Stimulated activated CD8-positive, alpha-beta memory T cell treated with anti-CD3 and anti-CD28 coated beads, Interleukin-4, amount 100 ng/mL, for 4 hours (primary cell): ENCODE data around the gene SDK2.

Experiments used
- DNase-seq, 2 donors: peaks; one replicate each; pipeline ENCODE4 v3.0.0-alpha.2; 2020; ENCODE audit warnings: low read depth in 2 of 2, low spot score in 1 of 2

The SDK2 gene

DNA sequence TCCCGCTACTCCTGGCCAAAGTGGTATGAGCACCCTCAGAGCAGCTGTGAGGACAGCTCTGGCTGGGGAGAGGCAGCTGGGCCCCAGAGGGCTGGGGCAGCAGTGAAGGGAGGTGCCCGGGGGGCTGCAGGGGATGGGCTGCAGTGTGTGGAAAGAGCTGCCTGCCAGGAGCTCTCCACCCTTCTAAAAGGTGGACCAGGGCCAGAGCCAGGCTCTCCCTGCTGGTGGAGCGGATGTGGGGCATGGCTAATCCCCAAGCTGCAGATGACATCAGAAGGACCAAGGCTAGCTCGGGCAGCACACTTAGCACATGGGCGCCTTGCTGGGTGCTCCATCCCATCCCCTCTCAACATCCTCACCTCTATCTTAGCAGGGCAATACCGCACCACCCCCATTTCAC is 103.1 kb downstream of the SDK2 start:
- no peak for DNase-seq

DNA sequence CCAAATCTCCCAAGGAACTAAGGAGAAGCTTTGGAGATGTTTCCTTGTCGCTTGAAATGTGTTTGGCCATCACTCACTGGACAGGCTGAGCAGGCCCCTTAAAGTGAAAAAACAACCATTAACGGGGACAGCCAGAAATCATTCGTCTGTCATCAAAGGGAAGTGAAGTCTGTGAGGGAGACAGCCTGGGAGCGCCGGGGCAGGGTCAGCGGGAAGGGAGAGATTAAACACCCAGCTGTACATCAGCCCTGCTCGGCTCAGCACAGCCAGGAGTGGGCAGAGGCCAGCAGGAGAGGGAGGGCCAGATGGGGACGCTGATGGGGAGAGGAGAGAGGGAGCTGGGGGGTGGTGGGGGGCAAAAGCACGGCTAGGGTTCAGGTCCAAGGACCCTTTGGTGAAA is 105.1 kb downstream of the SDK2 start:
- DNase-seq = no peak

DNA sequence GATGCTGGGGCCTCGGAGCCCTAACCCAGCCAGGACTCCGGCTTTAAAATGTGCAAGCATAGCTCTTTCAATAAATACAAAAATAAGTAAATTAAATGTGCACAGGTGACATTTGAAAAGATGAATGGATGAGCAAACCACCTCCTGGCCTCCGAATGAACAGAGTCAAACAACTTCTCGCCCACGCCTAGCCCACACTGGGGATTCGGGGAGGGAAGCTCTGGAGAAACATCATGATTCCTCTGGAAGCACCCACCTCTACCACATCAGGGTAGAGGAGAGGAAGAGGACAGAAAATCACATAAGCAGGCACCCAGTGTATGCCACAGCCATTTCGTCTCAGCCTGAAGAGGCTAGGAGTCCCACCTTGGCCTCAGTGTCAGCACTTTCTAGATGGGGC is 105.8 kb downstream of the SDK2 start:
- DNase-seq = no peak

DNA sequence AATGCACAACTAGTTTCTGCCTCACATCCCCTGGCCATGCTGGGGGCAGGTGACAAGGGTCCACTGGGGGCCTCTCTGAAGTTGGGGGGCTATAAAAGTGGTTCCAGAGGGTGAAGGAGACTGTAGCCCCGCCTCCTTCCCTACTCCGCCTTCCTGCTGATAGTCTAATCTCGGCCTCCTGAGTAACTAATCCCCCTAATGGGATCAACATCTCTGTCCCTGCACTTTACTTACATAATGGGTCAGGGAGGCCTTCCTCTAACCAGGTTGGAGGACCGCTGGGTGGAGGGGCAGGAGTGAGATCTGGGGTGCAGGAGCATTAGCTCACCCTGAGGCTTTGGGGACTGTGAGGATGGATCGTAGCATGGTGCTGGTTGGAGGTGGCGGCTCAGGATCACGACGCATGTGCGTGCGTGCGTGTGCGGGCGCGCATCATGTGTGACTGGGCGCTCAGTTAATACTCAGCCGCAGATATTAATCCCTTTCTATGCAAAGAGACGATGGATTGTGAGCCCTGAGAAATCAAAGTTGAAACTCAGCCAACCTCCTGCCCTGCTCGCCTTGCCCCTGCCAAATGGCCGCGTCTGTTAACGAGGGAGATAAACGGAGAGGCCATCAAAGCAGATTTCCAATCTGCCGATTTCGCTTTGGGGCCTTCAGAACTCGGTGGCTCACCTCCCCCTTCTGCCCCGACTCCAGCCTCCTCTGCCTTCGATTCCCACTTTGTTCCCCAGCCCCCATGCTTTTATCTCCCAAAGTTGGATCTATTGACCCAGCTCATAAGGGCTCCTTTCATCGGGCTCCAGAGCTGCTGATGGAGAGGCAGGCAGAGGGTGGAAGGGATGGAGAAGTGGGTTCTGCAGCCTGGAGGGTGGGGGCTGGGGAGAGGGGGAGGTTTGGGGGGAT is 107.3 kb downstream of the SDK2 start:
- DNase-seq = no peak

DNA sequence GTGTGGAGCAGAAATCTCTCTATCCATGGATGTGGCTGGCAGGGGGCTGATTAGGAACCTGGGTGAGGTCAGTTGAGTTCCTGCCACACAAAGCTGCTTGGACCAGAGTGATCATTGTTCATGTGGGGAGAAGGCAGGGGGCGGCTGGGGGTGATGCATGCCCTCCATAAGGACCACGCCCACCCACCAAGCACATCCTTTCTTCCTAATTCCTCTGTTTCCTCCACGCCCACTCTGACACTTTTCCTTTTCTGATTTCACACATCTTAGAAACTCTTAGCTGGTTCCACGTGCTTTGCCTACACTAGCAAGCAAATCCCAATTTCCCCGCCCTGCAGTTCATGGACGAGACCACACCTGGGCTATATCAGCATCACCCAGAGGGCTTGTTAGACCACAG is 108.5 kb downstream of the SDK2 start:
- no peak for DNase-seq

DNA sequence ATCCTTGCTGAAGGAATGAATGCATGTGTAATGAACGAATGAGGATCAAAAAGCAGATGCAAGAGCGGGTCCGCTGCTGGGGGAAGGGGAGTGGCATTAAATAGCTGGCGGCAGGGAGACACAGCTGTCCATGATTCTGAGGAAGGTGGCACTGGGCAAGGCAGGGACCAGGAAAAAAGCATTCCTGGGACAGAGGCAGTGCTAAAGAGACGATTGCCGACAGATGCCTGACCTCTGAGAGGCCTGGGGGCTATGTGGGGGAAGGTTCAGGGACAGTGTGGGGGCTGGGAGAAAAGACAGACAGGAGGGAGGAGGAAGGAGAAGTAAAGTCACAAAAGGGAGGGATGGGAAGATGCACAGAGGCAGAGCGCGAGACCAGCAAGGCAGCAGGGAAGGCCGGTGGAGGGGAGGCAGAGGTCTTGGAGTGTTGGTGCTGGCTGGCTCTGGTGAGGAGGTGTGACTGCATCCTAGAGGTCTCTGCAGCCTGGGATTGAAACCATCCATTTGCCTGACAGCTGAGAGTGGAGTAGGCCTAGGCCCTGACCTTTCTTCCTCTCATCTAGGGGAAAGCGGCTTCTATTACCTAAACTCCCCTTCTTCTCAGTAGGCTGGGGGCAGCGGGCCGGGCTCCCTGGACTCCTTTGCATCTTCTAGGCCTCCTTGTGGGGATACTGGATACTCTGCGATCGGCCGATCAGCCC is 109.9 kb downstream of the SDK2 start:
- DNase-seq = no peak

DNA sequence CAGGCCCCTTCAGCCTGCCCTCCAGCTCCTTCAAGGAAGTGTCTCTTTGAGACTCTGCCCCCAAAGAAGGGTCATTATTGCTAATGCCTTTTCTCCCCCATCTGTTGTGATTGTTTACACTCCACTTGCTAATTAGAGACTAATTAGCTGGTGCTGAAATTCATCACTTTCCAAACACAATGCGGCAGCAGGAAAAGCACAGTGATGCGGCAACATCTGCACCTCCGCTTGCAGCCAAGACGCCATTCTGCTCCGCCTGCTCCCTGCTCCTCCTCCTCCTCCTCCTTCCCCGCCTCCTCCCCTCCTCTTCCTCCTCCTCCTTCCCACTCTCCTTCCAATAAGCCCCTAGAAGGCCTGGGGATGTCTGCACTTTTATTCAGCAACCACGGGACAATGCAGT is 110.5 kb downstream of the SDK2 start:
- DNase-seq = no peak

DNA sequence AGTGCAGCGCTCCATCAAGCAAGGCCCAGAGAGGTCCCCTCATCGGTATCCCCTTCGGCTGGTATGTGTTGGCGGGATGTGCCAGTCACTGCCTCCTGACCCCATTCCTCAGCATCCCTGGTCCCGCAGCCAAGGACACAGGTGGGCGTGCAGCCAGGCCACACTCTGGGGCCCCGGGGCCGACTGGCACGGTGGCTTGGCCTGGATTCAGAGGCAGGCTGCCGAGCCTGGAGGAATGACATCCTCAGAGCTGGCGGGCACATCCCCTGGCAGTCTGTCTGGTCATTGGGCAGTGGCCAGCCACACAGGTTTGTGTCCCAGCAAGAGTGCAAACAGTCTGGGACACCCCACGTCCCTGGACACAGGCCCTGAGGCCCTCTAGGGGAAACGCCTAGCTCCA is 111.1 kb downstream of the SDK2 start:
- DNase-seq = no peak

DNA sequence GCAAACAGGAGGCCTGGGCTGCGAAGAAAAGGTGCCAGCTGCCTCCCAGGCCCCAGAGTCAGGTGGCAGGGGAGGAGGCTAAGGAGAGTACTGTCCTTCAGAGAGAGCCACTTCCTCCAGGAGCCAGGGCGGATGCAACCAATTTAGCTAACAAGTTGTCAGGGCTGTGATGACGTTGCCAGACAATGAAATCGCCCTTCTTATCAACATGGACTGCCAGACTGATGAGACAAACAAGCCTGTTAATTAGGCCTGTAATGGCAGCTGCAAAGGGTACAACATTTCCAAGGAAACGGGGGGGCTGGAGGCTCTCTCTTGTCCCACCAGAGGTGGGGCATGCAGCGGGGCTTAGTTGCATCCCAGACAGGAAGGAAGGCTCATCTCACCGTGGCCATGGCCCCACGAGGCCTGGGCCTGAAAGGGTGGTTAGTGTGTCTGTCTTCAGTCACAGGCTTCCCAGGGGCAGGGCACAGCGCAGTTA is 111.8 kb downstream of the SDK2 start:
- DNase-seq = no peak

DNA sequence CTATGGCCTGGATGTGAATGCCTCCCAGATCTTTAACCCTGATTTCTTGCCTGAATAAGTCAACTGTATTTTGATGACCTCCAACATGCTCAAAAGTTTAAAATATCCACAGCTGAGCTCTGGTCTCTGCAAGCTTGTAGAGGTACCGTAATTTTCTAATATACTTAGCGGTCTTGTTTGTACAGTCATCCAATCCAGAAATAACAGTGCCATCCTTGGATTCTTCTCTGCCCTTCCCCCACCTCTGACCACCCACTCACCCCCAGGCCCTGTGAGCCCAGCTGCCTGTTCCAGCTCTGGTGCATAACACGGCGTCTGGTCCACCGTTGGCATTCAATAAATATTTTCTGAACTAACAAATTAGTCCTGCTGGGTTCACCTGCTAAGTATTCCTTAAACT is 113.1 kb downstream of the SDK2 start:
- no peak for DNase-seq

DNA sequence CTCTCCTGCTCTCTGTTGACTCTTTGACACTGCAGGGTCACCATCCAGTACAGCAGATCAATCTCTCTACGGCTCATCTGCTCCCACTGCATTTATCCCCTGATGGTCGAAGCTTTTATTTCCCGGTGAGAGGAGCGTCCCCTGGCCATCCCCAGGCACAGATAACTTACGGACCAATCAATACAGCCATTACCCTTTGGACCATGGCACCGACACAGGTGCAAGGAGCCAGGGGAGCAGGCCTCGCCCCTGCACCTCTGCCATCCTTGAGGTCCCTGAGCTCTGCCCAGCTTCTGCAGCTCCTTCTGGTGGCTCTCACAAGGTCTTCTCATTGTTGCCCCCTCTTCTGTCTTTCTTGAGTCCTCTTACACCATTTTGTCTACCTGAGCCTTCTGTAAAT is 115.6 kb downstream of the SDK2 start:
- DNase-seq = no peak

DNA sequence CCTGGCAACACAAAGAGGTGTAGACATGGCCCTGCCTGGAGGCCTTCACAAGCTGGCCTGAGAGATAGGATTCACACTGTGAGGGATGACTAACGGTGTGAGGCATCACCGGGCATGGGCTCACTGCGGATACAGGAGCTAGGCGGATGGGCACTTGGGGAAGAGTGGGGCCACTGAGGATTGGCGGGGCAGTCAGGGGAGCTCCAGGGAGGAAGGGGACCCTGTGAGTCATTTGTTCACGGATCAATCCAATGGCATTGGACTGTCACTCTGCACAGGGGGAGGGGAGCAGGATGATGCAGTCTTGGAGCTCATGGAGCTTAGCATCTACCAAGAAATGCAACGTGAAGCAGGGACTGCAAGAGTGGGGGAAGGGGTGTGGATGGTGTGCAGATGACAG is 117.3 kb downstream of the SDK2 start:
- DNase-seq = no peak

DNA sequence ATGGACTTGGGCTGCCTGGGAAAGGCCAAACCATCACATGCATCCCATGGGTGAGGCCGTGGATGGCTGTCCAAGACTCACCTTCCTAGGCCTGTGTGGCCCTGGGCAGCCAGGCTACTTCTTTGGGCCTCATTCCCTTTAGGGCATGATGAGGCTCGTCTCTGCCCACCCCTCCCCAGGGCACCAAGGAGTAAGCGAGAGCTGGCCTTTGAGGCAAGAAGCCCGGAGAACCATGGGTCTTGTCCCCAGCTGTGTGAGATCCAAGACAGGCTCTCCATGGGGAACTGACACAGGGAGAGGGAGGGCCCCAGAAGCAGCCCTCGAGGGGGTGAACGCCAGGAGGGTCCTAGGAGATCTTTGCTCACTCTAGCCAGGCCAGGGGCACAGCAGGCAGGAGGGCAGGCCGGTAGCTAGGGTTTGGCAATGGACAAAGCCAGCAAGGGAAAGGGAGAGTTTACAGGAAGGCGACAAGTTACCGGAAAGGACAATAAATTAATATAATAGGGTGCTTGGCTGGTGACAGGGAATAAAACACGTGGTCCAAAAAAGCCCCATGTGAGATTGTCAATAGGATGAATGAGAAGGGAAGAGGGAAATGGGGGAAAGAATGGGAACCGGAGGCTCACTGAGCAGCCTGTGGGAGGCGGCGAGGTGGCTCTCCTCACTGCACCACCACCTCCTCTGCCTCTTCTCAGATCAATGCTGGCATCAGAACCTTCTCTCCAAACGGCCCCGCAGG is 119.1 kb downstream of the SDK2 start:
- no peak for DNase-seq

DNA sequence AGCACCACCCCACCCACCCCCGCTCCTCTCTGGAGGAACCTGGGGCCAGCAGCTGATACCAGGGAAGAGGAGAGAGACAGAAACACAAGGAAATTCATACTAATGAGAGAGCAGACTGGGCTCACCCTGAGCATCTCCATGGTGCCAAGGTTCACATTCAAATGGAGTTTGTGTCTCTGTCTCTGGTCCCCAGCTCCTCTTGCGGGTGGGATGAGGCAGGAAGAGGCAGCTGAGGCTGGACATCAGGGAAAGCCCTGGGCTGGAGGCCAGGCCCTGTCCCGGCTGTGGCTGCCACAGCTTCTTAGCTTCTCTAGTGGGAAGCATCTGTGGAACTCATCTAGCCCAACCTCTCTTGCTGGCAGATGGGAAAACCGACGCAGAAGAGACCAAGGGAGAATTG is 121.5 kb downstream of the SDK2 start:
- DNase-seq = no peak

DNA sequence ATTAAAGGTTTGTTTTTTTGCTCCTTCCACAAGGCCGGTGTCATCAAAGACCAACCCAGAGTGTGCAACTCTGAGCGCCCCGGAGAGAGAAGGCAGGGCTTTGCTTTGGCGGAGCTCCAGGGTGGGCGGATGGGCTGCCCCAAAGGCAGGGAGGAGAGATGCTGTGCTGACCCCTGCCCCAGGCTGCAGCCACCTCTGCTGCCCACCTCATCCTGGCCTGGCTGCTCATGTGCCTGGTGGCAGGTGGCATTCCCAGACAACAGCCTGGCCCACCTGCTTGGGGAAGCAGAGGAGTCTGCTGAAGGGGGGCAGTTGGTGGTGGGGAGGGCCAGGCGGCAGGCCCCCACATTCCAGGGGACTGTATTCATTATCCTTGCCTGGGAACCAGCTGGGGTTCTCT is 122.1 kb downstream of the SDK2 start:
- no peak for DNase-seq

DNA sequence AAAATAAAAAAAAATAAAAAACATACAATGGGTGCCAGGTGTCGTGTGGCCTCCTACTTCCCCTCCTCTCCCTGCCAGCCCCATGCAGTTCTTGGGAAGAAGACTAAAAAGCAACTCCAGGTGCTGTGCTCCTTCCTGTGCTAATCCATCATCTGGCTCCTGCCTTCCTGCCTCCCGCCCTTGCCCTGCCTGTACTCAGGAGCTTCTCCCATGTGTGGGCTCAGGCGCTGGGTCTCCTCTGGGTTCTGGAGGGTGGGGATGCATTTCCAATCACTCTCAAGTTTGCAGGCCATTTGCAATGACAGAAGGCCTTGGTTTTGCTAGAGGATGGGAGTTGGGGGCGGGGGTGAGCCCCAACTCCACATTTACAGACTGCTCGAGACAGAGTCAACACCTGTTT is 122.9 kb downstream of the SDK2 start:
- DNase-seq = no peak

DNA sequence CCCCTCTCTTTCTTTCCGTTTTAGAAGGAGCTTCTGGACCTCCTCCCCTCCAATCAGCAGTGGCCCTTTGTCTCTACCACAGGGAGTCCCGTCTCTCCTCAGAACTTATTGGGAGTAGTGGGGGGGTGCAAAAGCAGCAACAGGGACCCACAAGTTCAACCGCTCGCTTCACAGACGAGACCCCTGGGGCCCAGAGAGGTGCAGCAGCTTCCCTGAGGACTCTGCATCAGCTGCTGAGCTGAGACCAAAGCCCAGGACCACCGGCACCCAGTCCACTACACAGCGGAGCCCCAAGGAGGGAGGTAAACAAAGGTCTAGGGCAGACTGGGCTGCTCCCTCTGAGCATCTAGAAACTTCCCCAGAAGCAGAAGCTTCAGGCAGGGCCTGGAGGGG is 123.9 kb downstream of the SDK2 start:
- no peak for DNase-seq

DNA sequence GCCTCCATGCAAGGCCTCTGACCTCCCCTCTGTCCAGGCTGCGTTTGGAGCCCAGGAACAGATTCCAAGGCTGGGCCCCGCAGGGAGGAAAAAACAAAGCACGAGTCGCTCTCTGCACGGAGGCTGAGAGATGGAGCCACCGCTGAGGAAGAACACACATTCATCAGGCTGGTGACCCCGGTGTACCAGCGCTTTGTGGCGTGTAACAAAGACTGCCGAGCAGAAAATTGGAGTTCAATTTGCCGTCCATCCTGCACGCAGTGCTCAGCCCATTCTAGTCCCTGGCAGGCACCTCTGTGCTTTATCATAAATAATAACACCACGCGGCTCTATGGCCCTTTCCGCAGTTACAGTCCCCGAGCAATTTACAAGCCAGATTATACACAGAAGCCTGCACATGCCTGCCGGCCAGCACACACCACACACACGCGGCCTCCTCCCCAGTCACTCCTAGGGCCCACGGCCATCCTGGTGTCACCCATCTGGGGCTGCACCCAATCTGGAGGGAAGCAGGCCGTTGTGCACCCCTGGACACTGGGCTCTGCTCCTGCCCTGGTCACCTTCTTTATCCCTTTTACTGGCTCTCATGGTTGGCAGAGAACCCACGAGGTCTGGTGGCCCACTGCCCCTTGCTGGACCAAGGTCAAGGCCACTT is 124.4 kb downstream of the SDK2 start:
- DNase-seq = no peak

DNA sequence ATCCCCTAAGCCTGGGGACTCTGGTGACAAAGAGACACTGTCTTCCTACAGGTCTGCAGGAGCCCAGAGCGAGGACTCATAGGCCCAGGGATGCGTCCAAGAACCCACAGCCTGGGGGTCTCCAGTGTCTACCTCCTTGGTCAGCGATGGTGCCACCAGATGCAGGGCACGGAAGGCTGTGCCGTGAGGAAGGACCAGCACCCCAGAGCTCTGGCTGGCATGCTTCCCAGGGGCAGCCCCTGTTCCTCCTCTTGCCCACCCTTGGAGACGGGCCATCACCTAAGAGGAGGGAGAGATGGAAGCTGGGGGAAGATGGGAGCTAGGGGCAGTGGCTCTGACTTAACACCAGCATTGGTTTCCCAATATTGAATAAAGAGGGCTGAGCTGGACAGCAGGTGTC is 125.2 kb downstream of the SDK2 start:
- DNase-seq = no peak

DNA sequence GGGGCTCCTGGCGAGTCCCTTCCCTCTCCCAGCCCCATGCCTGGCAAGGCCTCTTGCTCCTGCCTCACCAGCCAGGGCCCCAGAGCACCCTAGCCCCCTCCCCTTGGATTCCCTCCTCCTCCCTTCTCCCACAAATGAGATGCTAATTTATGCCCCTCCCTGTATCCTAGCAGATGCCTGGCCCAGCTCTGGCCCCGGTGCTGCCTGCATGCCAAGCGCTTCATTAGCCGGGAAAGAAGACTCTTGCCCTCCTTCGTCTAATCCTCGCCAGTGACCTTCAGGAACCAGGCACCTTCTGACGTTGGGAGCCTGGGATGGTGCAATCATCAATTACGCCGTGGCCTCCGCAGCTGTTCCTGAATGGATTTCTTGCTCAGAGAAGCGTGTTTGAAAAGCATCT is 127.8 kb downstream of the SDK2 start:
- DNase-seq = no peak

DNA sequence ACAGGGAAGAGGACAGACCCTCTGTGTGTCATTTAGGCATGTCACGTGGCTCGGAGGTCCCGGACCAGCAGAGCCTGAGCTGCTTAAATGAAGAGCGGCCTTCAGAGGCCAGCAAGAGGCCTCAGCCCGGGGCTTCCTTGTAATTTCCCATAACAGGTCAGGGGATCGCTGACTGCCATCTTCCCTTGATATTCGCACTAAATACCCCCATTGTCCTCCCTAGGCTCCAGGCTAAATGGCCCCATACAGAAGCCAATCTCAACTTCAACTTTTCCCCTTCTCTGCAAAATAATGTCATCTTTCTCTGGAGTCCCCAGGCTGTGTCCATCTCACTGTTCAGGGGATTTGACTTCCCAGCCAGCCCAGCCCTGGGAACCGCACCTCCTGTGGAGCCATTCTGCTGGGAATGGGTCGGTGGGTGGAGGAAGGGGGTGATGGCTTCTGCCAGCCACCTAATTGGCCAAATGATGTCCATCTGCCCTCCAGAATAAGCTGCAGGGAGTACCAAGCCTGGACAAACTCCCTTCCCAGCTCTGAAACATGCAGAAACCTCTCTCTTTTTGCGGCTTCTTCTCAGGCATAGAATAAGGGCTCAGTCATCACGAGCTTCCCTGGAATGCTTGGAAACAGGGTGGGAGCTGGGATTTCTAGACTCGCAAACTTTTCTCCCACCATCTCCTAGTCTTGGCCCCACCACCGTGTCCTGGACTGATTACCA is 129.9 kb downstream of the SDK2 start:
- DNase-seq = no peak
